ENCODE data around the gene REXO5. TPM values are rescaled to one million over a fixed set of nuclear protein-coding genes. Genes with fewer than 3 reads are reported as not detected.

Gene REXO5
- total RNA-seq, 1 experiment from 2014 or later = 10.4 TPM

GRCh38 chr16:20873331-20873730 lies 67.0 kb downstream of the REXO5 start:
- intact Hi-C loops (cut with micrococcal nuclease; ENCODE audit: unreplicated experiment) = no loop called here
- TF ChIP-seq, protein P1, sequence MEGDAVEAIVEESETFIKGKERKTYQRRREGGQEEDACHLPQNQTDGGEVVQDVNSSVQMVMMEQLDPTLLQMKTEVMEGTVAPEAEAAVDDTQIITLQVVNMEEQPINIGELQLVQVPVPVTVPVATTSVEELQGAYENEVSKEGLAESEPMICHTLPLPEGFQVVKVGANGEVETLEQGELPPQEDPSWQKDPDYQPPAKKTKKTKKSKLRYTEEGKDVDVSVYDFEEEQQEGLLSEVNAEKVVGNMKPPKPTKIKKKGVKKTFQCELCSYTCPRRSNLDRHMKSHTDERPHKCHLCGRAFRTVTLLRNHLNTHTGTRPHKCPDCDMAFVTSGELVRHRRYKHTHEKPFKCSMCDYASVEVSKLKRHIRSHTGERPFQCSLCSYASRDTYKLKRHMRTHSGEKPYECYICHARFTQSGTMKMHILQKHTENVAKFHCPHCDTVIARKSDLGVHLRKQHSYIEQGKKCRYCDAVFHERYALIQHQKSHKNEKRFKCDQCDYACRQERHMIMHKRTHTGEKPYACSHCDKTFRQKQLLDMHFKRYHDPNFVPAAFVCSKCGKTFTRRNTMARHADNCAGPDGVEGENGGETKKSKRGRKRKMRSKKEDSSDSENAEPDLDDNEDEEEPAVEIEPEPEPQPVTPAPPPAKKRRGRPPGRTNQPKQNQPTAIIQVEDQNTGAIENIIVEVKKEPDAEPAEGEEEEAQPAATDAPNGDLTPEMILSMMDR (IDR thresholded peaks at IDR 0.05; ENCODE audit: unreplicated experiment) = no peak
- CTCF ChIA-PET = no interaction called here
- H3K27me3 Mint-ChIP-seq (ENCODE audit: unreplicated experiment) = no peaks in the 10 kb centered on the region
- peaks cover 51% of the 10 kb centered on the region for H3K4me1 Mint-ChIP-seq (ENCODE audit: low read depth, unreplicated experiment)
- H3K36me3 Mint-ChIP-seq (ENCODE audit: insufficient read depth, unreplicated experiment) = no peaks in the 10 kb centered on the region
- DNase-seq = no peak
- no peaks in the 10 kb centered on the region for H3K9me3 Mint-ChIP-seq (ENCODE audit: low read depth, unreplicated experiment)
- H3K4me3 Mint-ChIP-seq (ENCODE audit: low read depth, unreplicated experiment) = no peak overlapping the region
- H3K27ac Mint-ChIP-seq (ENCODE audit: unreplicated experiment) = no peak overlapping the region
- no TSS peak for BruUV-seq (replicated peaks)

DNA sequence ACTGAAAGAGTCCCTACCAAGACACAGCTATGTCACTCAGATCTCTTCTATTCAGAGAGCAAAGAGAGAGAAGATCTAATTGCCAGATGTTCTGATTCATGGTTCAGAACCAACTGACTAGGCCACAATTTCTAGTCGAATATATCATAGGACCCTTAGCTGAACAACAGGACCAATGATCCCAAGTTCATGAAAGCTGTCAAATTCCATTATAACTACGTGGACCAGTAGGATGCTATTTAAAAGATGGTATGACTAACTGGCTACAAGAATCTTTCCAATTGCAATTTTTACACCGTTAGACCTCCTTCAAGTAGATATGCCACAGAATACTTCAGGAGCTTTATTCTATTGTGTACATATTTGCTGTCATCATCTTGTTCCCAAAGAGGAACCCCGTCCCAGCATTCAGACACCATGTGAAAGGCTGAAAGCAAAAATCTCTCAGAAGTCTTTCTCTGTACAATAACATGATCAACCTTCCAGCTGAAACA lies 67.8 kb downstream of the REXO5 start:
- Mint-ChIP-seq H3K4me3 (ENCODE audit: low read depth, unreplicated experiment) (no peak overlapping the region), H3K9me3 (ENCODE audit: low read depth, unreplicated experiment) (no peaks in the 10 kb centered on the region), H3K27ac (ENCODE audit: unreplicated experiment) (no peak overlapping the region), H3K36me3 (ENCODE audit: insufficient read depth, unreplicated experiment) (no peaks in the 10 kb centered on the region), H3K4me1 (ENCODE audit: low read depth, unreplicated experiment) (peaks cover 51% of the 10 kb centered on the region), H3K27me3 (ENCODE audit: unreplicated experiment) (no peaks in the 10 kb centered on the region)
- DNase-seq = no peak
- CTCF ChIA-PET = interaction anchor here (0.7 to 1.4 kb wide), 4 partner anchors 8 to 42 kb away, joined by 3 to 10 read pairs (median 4); no protein-coding TSS in a partner anchor
- TF ChIP-seq, protein P1 (IDR thresholded peaks at IDR 0.05; ENCODE audit: unreplicated experiment) = no peak
- intact Hi-C loops (cut with micrococcal nuclease; ENCODE audit: unreplicated experiment) = no loop called here
- no TSS peak for BruUV-seq (replicated peaks)

DNA sequence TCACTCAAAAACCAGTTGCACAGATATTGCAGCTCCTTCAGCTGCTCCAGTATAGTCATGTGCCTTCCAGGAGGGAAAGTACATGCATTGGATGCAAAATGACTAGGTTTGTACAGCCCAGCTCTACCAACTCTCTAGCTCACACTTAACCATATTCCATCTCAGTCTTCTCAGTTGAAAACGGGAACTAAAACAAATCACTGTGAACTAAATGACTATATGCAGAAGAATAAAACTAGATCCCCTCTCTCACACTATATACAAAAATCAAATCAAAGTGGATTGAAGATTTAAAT lies 69.0 kb downstream of the REXO5 start:
- no peak overlapping the region for H3K27ac Mint-ChIP-seq (ENCODE audit: unreplicated experiment)
- no peaks in the 10 kb centered on the region for H3K36me3 Mint-ChIP-seq (ENCODE audit: insufficient read depth, unreplicated experiment)
- H3K27me3 Mint-ChIP-seq (ENCODE audit: unreplicated experiment) = no peaks in the 10 kb centered on the region
- intact Hi-C loops (cut with micrococcal nuclease; ENCODE audit: unreplicated experiment) = no loop called here
- H3K9me3 Mint-ChIP-seq (ENCODE audit: low read depth, unreplicated experiment) = no peaks in the 10 kb centered on the region
- CTCF ChIA-PET = interaction anchor here (0.7 to 1.4 kb wide), 5 partner anchors 8 to 39 kb away, joined by 3 to 10 read pairs (median 3); partner anchors contain the start of genes DCUN1D3 and LYRM1
- BruUV-seq (replicated peaks) = no TSS peak
- no peak overlapping the region for H3K4me3 Mint-ChIP-seq (ENCODE audit: low read depth, unreplicated experiment)
- no peak for DNase-seq
- peaks cover 51% of the 10 kb centered on the region for H3K4me1 Mint-ChIP-seq (ENCODE audit: low read depth, unreplicated experiment)
- TF ChIP-seq, protein P1 (IDR thresholded peaks at IDR 0.05; ENCODE audit: unreplicated experiment) = no peak

DNA sequence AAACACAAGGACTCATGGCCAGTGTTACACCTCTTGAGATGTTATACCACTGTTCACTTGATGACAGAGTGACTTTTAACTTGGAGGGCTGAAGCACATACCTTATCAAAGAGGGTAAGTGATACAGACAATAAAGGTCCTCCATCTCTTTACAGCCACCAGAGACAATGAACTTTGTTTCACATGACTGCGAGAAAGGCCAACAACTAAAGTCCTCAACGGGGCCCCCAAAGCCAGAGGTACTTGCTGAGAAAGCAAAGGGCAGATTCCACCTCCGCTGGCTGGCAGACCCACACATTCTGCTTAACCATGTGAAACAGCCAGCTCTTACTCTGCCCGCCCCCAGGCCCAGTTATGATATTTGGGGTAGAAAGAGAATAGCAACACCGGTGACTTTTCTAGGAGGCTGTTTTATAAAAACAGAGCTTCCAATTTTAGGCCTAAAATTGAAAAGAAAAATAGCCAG lies 72.4 kb downstream of the REXO5 start:
- Mint-ChIP-seq H3K27ac (ENCODE audit: unreplicated experiment) (peak overlapping the region; percentile 69), H3K36me3 (ENCODE audit: insufficient read depth, unreplicated experiment) (peaks cover 4% of the 10 kb centered on the region), H3K4me1 (ENCODE audit: low read depth, unreplicated experiment) (peaks cover 69% of the 10 kb centered on the region), H3K9me3 (ENCODE audit: low read depth, unreplicated experiment) (no peaks in the 10 kb centered on the region), H3K27me3 (ENCODE audit: unreplicated experiment) (no peaks in the 10 kb centered on the region), H3K4me3 (ENCODE audit: low read depth, unreplicated experiment) (peak overlapping the region; percentile 56)
- no peak for DNase-seq
- TF ChIP-seq, protein P1 (IDR thresholded peaks at IDR 0.05; ENCODE audit: unreplicated experiment) = no peak
- CTCF ChIA-PET = interaction anchor here (1.1 to 1.3 kb wide), 2 partner anchors 11 to 223 kb away, joined by 3 read pairs; no protein-coding TSS in a partner anchor
- intact Hi-C loops (cut with micrococcal nuclease; ENCODE audit: unreplicated experiment) = loop anchor here (2.0 kb wide), 1 partner anchor 22 kb away; the partner anchor contains the start of genes DCUN1D3 and LYRM1
- BruUV-seq (replicated peaks) = no TSS peak

Data from Calu3 (cell line).